NCI-H774 (cell line): ENCODE data around the gene DPYSL4.

Experiments used
- DNase-seq: peaks from one replicate; lab custom pipeline; 2025; lab: John Stamatoyannopoulos, UW

Gene DPYSL4

GRCh38 chr10:132228616-132229015, 41.9 kb downstream of the DPYSL4 start:
- no peak for DNase-seq

- DNase-seq: no peak
Measured at GRCh38 chr10:132229096-132229495, 42.3 kb downstream of the DPYSL4 start.

- DNase-seq: no peak
Measured at GRCh38 chr10:132229834-132230556, 43.2 kb downstream of the DPYSL4 start.

- no peak for DNase-seq
Measured at GRCh38 chr10:132230557-132231210, 43.9 kb downstream of the DPYSL4 start.

- no peak for DNase-seq
Measured at GRCh38 chr10:132231656-132232022, 44.9 kb downstream of the DPYSL4 start.

- no peak for DNase-seq
Measured at GRCh38 chr10:132232023-132232951, 45.5 kb downstream of the DPYSL4 start.

- DNase-seq: no peak
Measured at GRCh38 chr10:132232981-132233380, 46.2 kb downstream of the DPYSL4 start.

- no peak for DNase-seq
Measured at GRCh38 chr10:132233501-132234085, 46.8 kb downstream of the DPYSL4 start.

GRCh38 chr10:132234860-132235259, 48.1 kb downstream of the DPYSL4 start:
- no peak for DNase-seq

- no peak for DNase-seq
Measured at GRCh38 chr10:132236161-132236560, 49.4 kb downstream of the DPYSL4 start.

- no peak for DNase-seq
Measured at GRCh38 chr10:132236881-132237280, 50.1 kb downstream of the DPYSL4 start.

- no peak for DNase-seq
Measured at GRCh38 chr10:132237396-132237795, 50.6 kb downstream of the DPYSL4 start.

- DNase-seq: no peak
Measured at GRCh38 chr10:132237871-132238270, 51.1 kb downstream of the DPYSL4 start.

- DNase-seq: no peak
Measured at GRCh38 chr10:132238371-132239125, 51.8 kb downstream of the DPYSL4 start.

GRCh38 chr10:132239126-132240031, 52.6 kb downstream of the DPYSL4 start:
- no peak for DNase-seq

GRCh38 chr10:132240156-132240555, 53.4 kb downstream of the DPYSL4 start:
- no peak for DNase-seq

GRCh38 chr10:132240581-132240980, 53.8 kb downstream of the DPYSL4 start:
- no peak for DNase-seq

GRCh38 chr10:132241086-132241485, 54.3 kb downstream of the DPYSL4 start:
- no peak for DNase-seq

GRCh38 chr10:132241496-132241895, 54.7 kb downstream of the DPYSL4 start:
- no peak for DNase-seq

- no peak for DNase-seq
Measured at GRCh38 chr10:132242103-132242840, 55.5 kb downstream of the DPYSL4 start.
